Prostate gland (tissue), 2 donors: Measurements from ENCODE around the gene MFGE8. TPM values are rescaled to one million over a fixed set of nuclear protein-coding genes. Genes with fewer than 3 reads are reported as not detected.

Experiments
- DNase-seq: peaks from one replicate; pipeline ENCODE4 v3.0.0-alpha.2; 2019; ENCODE audit warnings: low spot score
- H3K27ac ChIP-seq, 2 donors: fragments of 200-600 bp; sonication (generic); 2 replicates each; pipeline ENCODE4 v1.5.1; 2017 to 2019
- H3K27me3 ChIP-seq: fragments of 200-600 bp; sonication (generic); replicated peaks from 2 replicates; pipeline ENCODE4 v1.5.1; 2019; ENCODE audit not compliant: insufficient read depth
- H3K36me3 ChIP-seq, 2 donors: fragments of 200-600 bp; sonication (generic); 1 replicate in 1 of 2; 2 replicates in 1 of 2; pipeline versions ENCODE4 v1.5.1 to v1.8.1; 2017 to 2019
- H3K4me1 ChIP-seq: fragments of 200-600 bp; sonication (generic); replicated peaks from 2 replicates; pipeline ENCODE4 v1.5.1; 2019
- H3K4me3 ChIP-seq, 2 donors: fragments of 200-600 bp; sonication (generic); 2 replicates each; pipeline ENCODE4 v1.5.1; 2017 to 2019
- H3K9me3 ChIP-seq: fragments of 200-600 bp; sonication (generic); 2 replicates; pipeline ENCODE4 v1.5.1; 2017
- CTCF ChIP-seq, 4 experiments: fragments of 200-600 bp in 2 of 4; fragments of 450-650 bp in 2 of 4; sonication (generic) in 2 of 4; IDR thresholded peaks; 1 replicate in 3 of 4; 2 replicates in 1 of 4; pipeline ENCODE4 v1.5.1; 2016 to 2019; ENCODE audit warnings: antibody characterized with exemption in 4 of 4, mild to moderate bottlenecking in 2 of 4, moderate library complexity in 2 of 4
- POLR2A ChIP-seq: fragments of 450-650 bp; IDR thresholded peaks from one replicate; pipeline ENCODE4 v1.6.1; 2016; ENCODE audit warnings: antibody characterized with exemption, mild to moderate bottlenecking
- POLR2AphosphoS5 ChIP-seq: sonication (generic); formaldehyde crosslinking; IDR thresholded peaks from one replicate; pipeline ENCODE4 v1.6.1; 2017; ENCODE audit warnings: antibody characterized with exemption
- WGBS: methylation state at CpG from one replicate; pipeline ENCODE4 v1.1.5; 2018; 5-methylcytosine and 5-hydroxymethylcytosine counted together
- intact Hi-C: fragments of 100-400 bp; cut with DNase I; formaldehyde crosslinking; loops from one replicate; pipeline ENCODE4 v1.14.2; 2022
- total RNA-seq, 2 donors: library from RNA; depleted of rRNA; stranded (reverse); fragments of >200 nt; gene quantifications; one replicate each; pipeline ENCODE4 v1.1.0, GENCODE V29; 2016

MFGE8 gene
- total RNA-seq, 2 donors from 2014 or later, result 63.1 to 263 TPM

- intact Hi-C loops, result loop anchor here (5.0 to 10.0 kb wide), 3 partner anchors 270 to 430 kb away; partner anchors contain the start of genes MRPL46 and MRPS11
- no peak for TF ChIP-seq CTCF (IDR thresholded peaks at IDR 0.05)
- TF ChIP-seq POLR2A, result no peak
- TF ChIP-seq POLR2AphosphoS5, result no peak
Measured at GRCh38 chr15:88897142-88897455, 16.1 kb downstream of the MFGE8 start.

GRCh38 chr15:88896333-88897033, 16.7 kb downstream of the MFGE8 start:
- H3K27ac ChIP-seq, result peak overlapping the region; percentile 43 to 48
- no peaks in the 10 kb centered on the region for H3K4me1 ChIP-seq
- intact Hi-C loops, result loop anchor here (5.0 to 10.0 kb wide), 3 partner anchors 269 to 429 kb away; partner anchors contain the start of genes MRPL46 and MRPS11

More at GRCh38 chr15:88897142-88897455, 16.1 kb downstream of the MFGE8 start:
- 7% methylated on average over 8 of the region's 8 CpGs for WGBS
- H3K36me3 ChIP-seq, result no peaks in the 10 kb centered on the region
- no peak overlapping the region for H3K4me3 ChIP-seq
- peak overlapping the region; percentile 43 to 48 for H3K27ac ChIP-seq
- H3K27me3 ChIP-seq, result no peaks in the 10 kb centered on the region
- H3K9me3 ChIP-seq, result no peaks in the 10 kb centered on the region
- no peak for DNase-seq
- no peaks in the 10 kb centered on the region for H3K4me1 ChIP-seq

GRCh38 chr15:88894819-88895767, 18.1 kb downstream of the MFGE8 start, which contains the start of gene HAPLN3:
TSS of gene HAPLN3 (minus strand) at chr15:88895544. CDS start at chr15:88887298, 8,246 bp downstream.
- peak within 1 kb of the TSS in 1 of 2 donors; percentile 14 for H3K27ac ChIP-seq
- DNase-seq, result no peak
- TF ChIP-seq POLR2A, result no peak
- no peak for TF ChIP-seq CTCF (IDR thresholded peaks at IDR 0.05)
- TF ChIP-seq POLR2AphosphoS5, result no peak
- no peaks in the 10 kb centered on the region for H3K36me3 ChIP-seq
- H3K27me3 ChIP-seq, result no peaks in the 10 kb centered on the region
- H3K4me3 ChIP-seq, result peak within 1 kb of the TSS; percentile 29 to 30
- no peaks in the 10 kb centered on the region for H3K4me1 ChIP-seq
- intact Hi-C loops, result loop anchor here (5.0 to 10.0 kb wide), 3 partner anchors 268 to 430 kb away; partner anchors contain the start of genes MRPL46 and MRPS11
- no peaks in the 10 kb centered on the region for H3K9me3 ChIP-seq
- 2% methylated on average over 49 of the region's 70 CpGs for WGBS

More at GRCh38 chr15:88896333-88897033, 16.7 kb downstream of the MFGE8 start:
- no peak for TF ChIP-seq POLR2AphosphoS5
- DNase-seq, result no peak
- WGBS, result 56% methylated on average over 7 of the region's 8 CpGs
- no peaks in the 10 kb centered on the region for H3K9me3 ChIP-seq
- H3K4me3 ChIP-seq, result no peak overlapping the region
- no peaks in the 10 kb centered on the region for H3K27me3 ChIP-seq
- H3K36me3 ChIP-seq, result no peaks in the 10 kb centered on the region

- Histone ChIP-seq H3K9me3 (no peaks in the 10 kb centered on the region), H3K4me3 (peak overlapping the region; percentile 29 to 30), H3K36me3 (no peaks in the 10 kb centered on the region), H3K27ac (no peak overlapping the region), H3K4me1 (no peaks in the 10 kb centered on the region), H3K27me3 (no peaks in the 10 kb centered on the region)
- intact Hi-C loops, result loop anchor here (10.0 kb wide), 1 partner anchor 430 kb away; no protein-coding TSS in a partner anchor
- WGBS, result 1% methylated on average over 23 of the region's 23 CpGs
- peak; percentile 44 for DNase-seq
- TF ChIP-seq POLR2A (no peak), POLR2AphosphoS5 (no peak), CTCF (IDR thresholded peaks at IDR 0.05) (peak in 3 of 4 experiments; percentile 19 to 69 (median 60))
Measured at GRCh38 chr15:88894348-88894818, 18.8 kb downstream of the MFGE8 start.
